Measurements from ENCODE around the gene EXOSC9. TPM values are rescaled to one million over a fixed set of nuclear protein-coding genes. Genes with fewer than 3 reads are reported as not detected.

The EXOSC9 gene
- polyA plus RNA-seq, 2 of the 4 experiments (the other 2 are of a cell fraction): 33.6 to 43.1 TPM

GRCh38 chr4:121860121-121860520 is 59.0 kb downstream of the EXOSC9 start:
- no peaks in the 10 kb centered on the region for H3K4me1 ChIP-seq
- H3K4me3 ChIP-seq: no peak overlapping the region
- no peaks in the 10 kb centered on the region for H3K9me3 ChIP-seq
- POLR2A ChIA-PET: no interaction called here
- CTCF ChIA-PET: no interaction called here
- ATAC-seq: no peak
- FAIRE-seq: no peak
- no peak for TF ChIP-seq POLR2AphosphoS2 (conservative IDR thresholded peaks at IDR 0.05; ENCODE audit: low read length)
- TF ChIP-seq EHMT2 (IDR thresholded peaks at IDR 0.05; ENCODE audit: low read depth): no peak
- TF ChIP-seq POLR2A (IDR thresholded peaks at IDR 0.05; ENCODE audit: low read length): no peak
- no peak for TF ChIP-seq HDAC2 (IDR thresholded peaks at IDR 0.05)
- TF ChIP-seq ATOH8 (CRISPR knock-in tag; IDR thresholded peaks at IDR 0.05; ENCODE audit: low read depth): no peak
- no peak for TF ChIP-seq SMC3 (IDR thresholded peaks at IDR 0.05)
- no peak for TF ChIP-seq ZFP36 (IDR thresholded peaks at IDR 0.05; ENCODE audit: borderline replicate concordance, partially characterized antibody)
- no peak for TF ChIP-seq RCOR1 (IDR thresholded peaks at IDR 0.05; ENCODE audit: low read depth, low read length)
- no peak overlapping the region for H3K4me2 ChIP-seq
- DNase-seq (ENCODE audit: low read depth in 1 of 2, low spot score in 1 of 2): no peak
- H3K27ac ChIP-seq: no peak overlapping the region

- H3K4me1 ChIP-seq: no peaks in the 10 kb centered on the region
- WGBS (ENCODE audit: missing lambda C conversion rate): 89% methylated on average over 2 of the region's 2 CpGs
- TF ChIP-seq ELK1 (IDR thresholded peaks at IDR 0.05; ENCODE audit: low read depth, low read length): no peak
- no peak for TF ChIP-seq MAX (IDR thresholded peaks at IDR 0.05)
- no peak for TF ChIP-seq EHF (CRISPR knock-in tag; IDR thresholded peaks at IDR 0.05)
- DNase-seq (ENCODE audit: low read depth in 1 of 2, low spot score in 1 of 2) (no peak), ATAC-seq (no peak), FAIRE-seq (no peak)
- H3K4me3 ChIP-seq: no peak overlapping the region
- no peak overlapping the region for H3K4me2 ChIP-seq
- CTCF ChIA-PET: no interaction called here
- POLR2A ChIA-PET: no interaction called here
- no peak overlapping the region for H3K27ac ChIP-seq
- no peaks in the 10 kb centered on the region for H3K9me3 ChIP-seq
These were observed 60.3 kb downstream of the EXOSC9 start for GRCh38 chr4:121861426-121861825.

GRCh38 chr4:121863799-121864198 is 62.7 kb downstream of the EXOSC9 start:
- no peaks in the 10 kb centered on the region for H3K4me1 ChIP-seq
- FAIRE-seq (no peak), ATAC-seq (no peak), DNase-seq (ENCODE audit: low read depth in 1 of 2, low spot score in 1 of 2) (no peak)
- TF ChIP-seq SMC3 (IDR thresholded peaks at IDR 0.05) (no peak), ZSCAN20 (CRISPR knock-in tag; IDR thresholded peaks at IDR 0.05) (no peak), SREBF2 (IDR thresholded peaks at IDR 0.05) (no peak), HEYL (CRISPR knock-in tag; IDR thresholded peaks at IDR 0.05) (no peak), ZC3H11A (IDR thresholded peaks at IDR 0.05) (no peak), EHF (CRISPR knock-in tag; IDR thresholded peaks at IDR 0.05) (no peak), CHD4 (IDR thresholded peaks at IDR 0.05; ENCODE audit: borderline replicate concordance) (no peak), EP300 (IDR thresholded peaks at IDR 0.05) (no peak), ZFP36 (IDR thresholded peaks at IDR 0.05; ENCODE audit: borderline replicate concordance, partially characterized antibody) (no peak), PHF8 (IDR thresholded peaks at IDR 0.05; ENCODE audit: borderline replicate concordance, low read depth) (no peak), E2F6 (IDR thresholded peaks at IDR 0.05; ENCODE audit: borderline replicate concordance, low read depth) (no peak), MAZ (IDR thresholded peaks at IDR 0.05; ENCODE audit: borderline replicate concordance, low read depth, low read length) (no peak)
- H3K4me2 ChIP-seq: no peak overlapping the region
- H3K9me3 ChIP-seq: no peaks in the 10 kb centered on the region
- no peak overlapping the region for H3K27ac ChIP-seq
- no peak overlapping the region for H3K4me3 ChIP-seq
- WGBS (ENCODE audit: missing lambda C conversion rate): 82% methylated on average over 7 of the region's 7 CpGs
- ChIA-PET CTCF (no interaction called here), POLR2A (no interaction called here)

Other genes starting within 250 kb of the EXOSC9 start
- gene ANXA5, start 104.3 kb upstream of the EXOSC9 start, polyA plus RNA-seq (2011; rRNA removed): 330 and 356 TPM in 2 replicates
- 412 to 461 TPM (median 441 TPM) in 3 replicates for gene ANXA5, start 104.3 kb upstream of the EXOSC9 start, polyA plus RNA-seq (2017; fragmentation: RNase III; extraction: RNeasy Plus Mini Kit Qiagen cat#74134 plus additional on column Dnase treatment)
- gene SMIM43, start 36.2 kb upstream of the EXOSC9 start, polyA plus RNA-seq (2011; rRNA removed): 0.12 TPM in 2 replicates
- gene SMIM43, start 36.2 kb upstream of the EXOSC9 start, polyA plus RNA-seq (2017; fragmentation: RNase III; extraction: RNeasy Plus Mini Kit Qiagen cat#74134 plus additional on column Dnase treatment): 0.38 to 0.45 TPM (median 0.41 TPM) in 3 replicates
- gene CCNA2, start 22.6 kb downstream of the EXOSC9 start, polyA plus RNA-seq (2011; rRNA removed): 44.2 and 51.0 TPM in 2 replicates
- gene CCNA2, start 22.6 kb downstream of the EXOSC9 start, polyA plus RNA-seq (2017; fragmentation: RNase III; extraction: RNeasy Plus Mini Kit Qiagen cat#74134 plus additional on column Dnase treatment): 33.2 to 36.8 TPM (median 34.9 TPM) in 3 replicates
- gene BBS7, start 69.2 kb downstream of the EXOSC9 start, polyA plus RNA-seq (2011; rRNA removed): 13.8 and 17.7 TPM in 2 replicates
- gene BBS7, start 69.2 kb downstream of the EXOSC9 start, polyA plus RNA-seq (2017; fragmentation: RNase III; extraction: RNeasy Plus Mini Kit Qiagen cat#74134 plus additional on column Dnase treatment): 11.1 to 12.6 TPM (median 12.5 TPM) in 3 replicates
- gene TRPC3, start 150.7 kb downstream of the EXOSC9 start, polyA plus RNA-seq (2011; rRNA removed): 0.04 TPM in 1 of 2 replicates, not detected in the other
- 0.03 TPM in 1 of 3 replicates, not detected in the others for gene TRPC3, start 150.7 kb downstream of the EXOSC9 start, polyA plus RNA-seq (2017; fragmentation: RNase III; extraction: RNeasy Plus Mini Kit Qiagen cat#74134 plus additional on column Dnase treatment)

Data from A549 (cell line).